Measurements from ENCODE around the gene SELENOO. TPM values are rescaled to one million over a fixed set of nuclear protein-coding genes. Genes with fewer than 3 reads are reported as not detected.

SELENOO gene
- total RNA-seq, 4 donors from 2014 or later, result 20.7 to 50.6 (median 31.0) TPM

GRCh38 chr22:50228366-50228765 lies 27.6 kb downstream of the SELENOO start:
- TF ChIP-seq CTCF (IDR thresholded peaks at IDR 0.05) (no peak), POLR2A (IDR thresholded peaks at IDR 0.05) (no peak)
- intact Hi-C loops (cut with DNase I), result no loop called here
- H3K27me3 ChIP-seq, result no peaks in the 10 kb centered on the region
- H3K27ac ChIP-seq, result no peak overlapping the region
- DNase-seq, result no peak
- H3K9me3 ChIP-seq, result no peaks in the 10 kb centered on the region
- H3K36me3 ChIP-seq, result peaks cover 32 to 33% of the 10 kb centered on the region in 2 donors
- no peaks in the 10 kb centered on the region for H3K4me1 ChIP-seq
- 97 to 98% methylated on average over 6 to 9 of the region's 9 CpGs for WGBS, 2 donors
- H3K4me3 ChIP-seq (replicated peaks in 1 of 3), result no peak overlapping the region

GRCh38 chr22:50229370-50229769 lies 28.6 kb downstream of the SELENOO start:
- TF ChIP-seq CTCF (IDR thresholded peaks at IDR 0.05), result no peak
- TF ChIP-seq POLR2A (IDR thresholded peaks at IDR 0.05), result no peak
- H3K4me1 ChIP-seq, result no peaks in the 10 kb centered on the region
- H3K4me3 ChIP-seq (replicated peaks in 1 of 3), result no peak overlapping the region
- intact Hi-C loops (cut with DNase I), result no loop called here
- no peaks in the 10 kb centered on the region for H3K9me3 ChIP-seq
- WGBS, 2 donors, result 94 to 95% methylated on average over 16 of the region's 16 CpGs
- H3K27me3 ChIP-seq, result no peaks in the 10 kb centered on the region
- DNase-seq, result no peak
- H3K27ac ChIP-seq, result no peak overlapping the region
- H3K36me3 ChIP-seq, result peaks cover 24 to 25% of the 10 kb centered on the region in 2 donors

- intact Hi-C loops (cut with DNase I), result no loop called here
- TF ChIP-seq CTCF (IDR thresholded peaks at IDR 0.05) (no peak), POLR2A (IDR thresholded peaks at IDR 0.05) (no peak)
- no peak for DNase-seq
- WGBS, 2 donors, result 90 to 91% methylated on average over 20 of the region's 20 CpGs
- Histone ChIP-seq H3K4me3 (replicated peaks in 1 of 3) (no peak overlapping the region), H3K27ac (no peak overlapping the region), H3K9me3 (no peaks in the 10 kb centered on the region), H3K27me3 (no peaks in the 10 kb centered on the region), H3K36me3 (peaks cover 5 to 11% of the 10 kb centered on the region in 2 donors), H3K4me1 (no peaks in the 10 kb centered on the region)
Observed at GRCh38 chr22:50232481-50233151, 31.8 kb downstream of the SELENOO start.

GRCh38 chr22:50233223-50233622 lies 32.4 kb downstream of the SELENOO start:
- 95% methylated on average over 15 to 18 of the region's 18 CpGs for WGBS, 2 donors
- DNase-seq, result no peak
- no peak for TF ChIP-seq CTCF (IDR thresholded peaks at IDR 0.05)
- no peak for TF ChIP-seq POLR2A (IDR thresholded peaks at IDR 0.05)

GRCh38 chr22:50236731-50237409 lies 36.1 kb downstream of the SELENOO start:
- intact Hi-C loops (cut with DNase I), result no loop called here
- DNase-seq, result no peak
- Histone ChIP-seq H3K4me1 (peaks cover 6 to 14% of the 10 kb centered on the region in 2 donors), H3K9me3 (no peaks in the 10 kb centered on the region), H3K27ac (no peak overlapping the region), H3K36me3 (peaks cover 9 to 13% of the 10 kb centered on the region in 2 donors), H3K27me3 (no peaks in the 10 kb centered on the region), H3K4me3 (replicated peaks in 1 of 3) (no peak overlapping the region)
- 82 to 85% methylated on average over 10 to 11 of the region's 11 CpGs for WGBS, 2 donors
- no peak for TF ChIP-seq POLR2A (IDR thresholded peaks at IDR 0.05)
- peak in 1 of 6 experiments; percentile 9 for TF ChIP-seq CTCF (IDR thresholded peaks at IDR 0.05)

More at GRCh38 chr22:50233223-50233622, 32.4 kb downstream of the SELENOO start:
- Histone ChIP-seq H3K9me3 (no peaks in the 10 kb centered on the region), H3K4me3 (replicated peaks in 1 of 3) (no peak overlapping the region), H3K27ac (no peak overlapping the region), H3K27me3 (no peaks in the 10 kb centered on the region), H3K36me3 (peaks cover 5 to 9% of the 10 kb centered on the region in 2 donors), H3K4me1 (no peaks in the 10 kb centered on the region)
- intact Hi-C loops (cut with DNase I), result no loop called here

Data from thyroid gland (tissue), 4 donors.